Parathyroid adenoma (tissue), 2 donors: Measurements from ENCODE around the gene WDR4.

Experiments
- H2AFZ ChIP-seq: fragments of 300-600 bp; sonication (generic); one replicate; pipeline ENCODE4 v1.7.0; 2017; ENCODE audit warnings: antibody characterized with exemption, mild to moderate bottlenecking
- H3K27ac ChIP-seq: fragments of 300-600 bp; sonication (generic); one replicate; pipeline ENCODE4 v1.7.0; 2017
- H3K27me3 ChIP-seq: fragments of 300-600 bp; sonication (generic); one replicate; pipeline ENCODE4 v1.7.0; 2017; ENCODE audit warnings: low read length; ENCODE audit not compliant: control insufficient read depth, insufficient read depth
- H3K36me3 ChIP-seq: fragments of 300-600 bp; sonication (generic); one replicate; pipeline ENCODE4 v1.7.0; 2017; ENCODE audit warnings: low read length; ENCODE audit not compliant: control insufficient read depth, insufficient read depth
- H3K4me1 ChIP-seq: fragments of 300-600 bp; sonication (generic); one replicate; pipeline ENCODE4 v1.7.0; 2017; ENCODE audit warnings: control low read depth
- H3K4me2 ChIP-seq: fragments of 300-600 bp; sonication (generic); one replicate; pipeline ENCODE4 v1.7.0; 2017; ENCODE audit warnings: low read length
- H3K4me3 ChIP-seq: fragments of 300-600 bp; sonication (generic); one replicate; pipeline ENCODE4 v1.7.0; 2017; ENCODE audit warnings: low read depth, low read length
- H3K79me2 ChIP-seq: fragments of 300-600 bp; sonication (generic); one replicate; pipeline ENCODE4 v1.7.0; 2017; ENCODE audit warnings: control low read depth
- H3K9ac ChIP-seq: fragments of 300-600 bp; sonication (generic); one replicate; pipeline ENCODE4 v1.7.0; 2017; ENCODE audit warnings: mild to moderate bottlenecking
- H3K9me3 ChIP-seq: fragments of 300-600 bp; sonication (generic); one replicate; pipeline ENCODE4 v1.7.0; 2017; ENCODE audit warnings: low read length; ENCODE audit not compliant: control insufficient read depth
- TF ChIP-seq, protein P1 (sequence below): fragments of 300-600 bp; sonication (generic); IDR thresholded peaks from one replicate; pipeline ENCODE4 v1.7.0; 2017; ENCODE audit warnings: antibody characterized with exemption, mild to moderate bottlenecking
- donor health status: primary hyperparathyroidism.

The WDR4 gene

GRCh38 chr21:42836767-42837301, 42.5 kb downstream of the WDR4 start:
- no peaks in the 10 kb centered on the region for H3K79me2 ChIP-seq
- H2AFZ ChIP-seq, result no peak overlapping the region

GRCh38 chr21:42836402-42836666, 43.0 kb downstream of the WDR4 start:
- H3K9me3 ChIP-seq, result no peaks in the 10 kb centered on the region
- H3K4me2 ChIP-seq, result no peak overlapping the region
- no peaks in the 10 kb centered on the region for H3K4me1 ChIP-seq
- H3K27me3 ChIP-seq, result no peaks in the 10 kb centered on the region
- no peaks in the 10 kb centered on the region for H3K79me2 ChIP-seq
- no peaks in the 10 kb centered on the region for H3K36me3 ChIP-seq
- H3K9ac ChIP-seq, result no peak overlapping the region
- TF ChIP-seq, protein P1, sequence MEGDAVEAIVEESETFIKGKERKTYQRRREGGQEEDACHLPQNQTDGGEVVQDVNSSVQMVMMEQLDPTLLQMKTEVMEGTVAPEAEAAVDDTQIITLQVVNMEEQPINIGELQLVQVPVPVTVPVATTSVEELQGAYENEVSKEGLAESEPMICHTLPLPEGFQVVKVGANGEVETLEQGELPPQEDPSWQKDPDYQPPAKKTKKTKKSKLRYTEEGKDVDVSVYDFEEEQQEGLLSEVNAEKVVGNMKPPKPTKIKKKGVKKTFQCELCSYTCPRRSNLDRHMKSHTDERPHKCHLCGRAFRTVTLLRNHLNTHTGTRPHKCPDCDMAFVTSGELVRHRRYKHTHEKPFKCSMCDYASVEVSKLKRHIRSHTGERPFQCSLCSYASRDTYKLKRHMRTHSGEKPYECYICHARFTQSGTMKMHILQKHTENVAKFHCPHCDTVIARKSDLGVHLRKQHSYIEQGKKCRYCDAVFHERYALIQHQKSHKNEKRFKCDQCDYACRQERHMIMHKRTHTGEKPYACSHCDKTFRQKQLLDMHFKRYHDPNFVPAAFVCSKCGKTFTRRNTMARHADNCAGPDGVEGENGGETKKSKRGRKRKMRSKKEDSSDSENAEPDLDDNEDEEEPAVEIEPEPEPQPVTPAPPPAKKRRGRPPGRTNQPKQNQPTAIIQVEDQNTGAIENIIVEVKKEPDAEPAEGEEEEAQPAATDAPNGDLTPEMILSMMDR, result no peak
- no peak overlapping the region for H3K27ac ChIP-seq
- H2AFZ ChIP-seq, result no peak overlapping the region
- no peak overlapping the region for H3K4me3 ChIP-seq

More at GRCh38 chr21:42836767-42837301, 42.5 kb downstream of the WDR4 start:
- no peaks in the 10 kb centered on the region for H3K4me1 ChIP-seq
- no peaks in the 10 kb centered on the region for H3K36me3 ChIP-seq
- H3K9me3 ChIP-seq, result no peaks in the 10 kb centered on the region
- H3K4me2 ChIP-seq, result no peak overlapping the region
- no peaks in the 10 kb centered on the region for H3K27me3 ChIP-seq
- no peak overlapping the region for H3K27ac ChIP-seq
- H3K9ac ChIP-seq, result no peak overlapping the region
- H3K4me3 ChIP-seq, result no peak overlapping the region
- TF ChIP-seq, protein P1, result no peak

DNA sequence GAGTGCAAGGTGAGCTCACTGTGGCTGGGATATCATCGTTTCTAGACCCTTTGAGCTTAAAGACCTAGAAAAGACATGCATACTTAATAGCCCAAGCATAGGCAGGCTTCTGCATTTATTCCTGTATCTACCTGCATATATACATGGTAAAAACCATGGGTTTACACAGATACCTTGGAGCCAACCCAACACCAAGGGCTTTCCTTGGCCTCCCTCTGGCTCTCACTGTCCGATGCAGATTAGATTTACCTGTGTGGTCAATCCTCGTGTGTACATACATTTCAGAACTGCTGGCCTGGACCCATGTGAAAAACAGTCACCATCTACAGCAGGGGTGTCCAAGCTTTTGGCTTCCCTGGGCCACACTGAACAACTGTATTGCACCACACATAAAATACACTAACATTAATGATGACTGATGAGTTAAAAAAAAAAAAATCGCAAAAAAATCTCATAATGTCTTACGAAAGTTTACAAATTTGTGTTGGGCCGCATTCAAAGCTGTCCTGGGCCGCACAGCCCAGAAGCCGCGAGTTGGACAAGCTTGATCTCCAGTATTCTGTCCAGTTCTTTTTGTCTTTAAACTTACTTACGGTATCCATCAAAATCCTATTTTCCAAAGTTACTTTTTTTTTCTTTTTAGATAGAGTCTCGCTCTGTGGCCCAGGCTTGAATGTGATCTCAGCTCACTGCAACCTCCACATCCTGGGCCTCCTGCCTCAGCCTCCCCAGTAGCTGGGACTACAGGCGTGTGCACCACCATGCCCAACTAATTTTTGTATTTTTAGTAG, 43.5 kb downstream of the WDR4 start:
- TF ChIP-seq, protein P1, result no peak
- no peak overlapping the region for H2AFZ ChIP-seq
- H3K27me3 ChIP-seq, result no peaks in the 10 kb centered on the region
- no peak overlapping the region for H3K9ac ChIP-seq
- H3K4me1 ChIP-seq, result no peaks in the 10 kb centered on the region
- H3K27ac ChIP-seq, result no peak overlapping the region
- no peak overlapping the region for H3K4me3 ChIP-seq
- no peaks in the 10 kb centered on the region for H3K9me3 ChIP-seq
- no peaks in the 10 kb centered on the region for H3K36me3 ChIP-seq
- H3K79me2 ChIP-seq, result no peaks in the 10 kb centered on the region
- no peak overlapping the region for H3K4me2 ChIP-seq

DNA sequence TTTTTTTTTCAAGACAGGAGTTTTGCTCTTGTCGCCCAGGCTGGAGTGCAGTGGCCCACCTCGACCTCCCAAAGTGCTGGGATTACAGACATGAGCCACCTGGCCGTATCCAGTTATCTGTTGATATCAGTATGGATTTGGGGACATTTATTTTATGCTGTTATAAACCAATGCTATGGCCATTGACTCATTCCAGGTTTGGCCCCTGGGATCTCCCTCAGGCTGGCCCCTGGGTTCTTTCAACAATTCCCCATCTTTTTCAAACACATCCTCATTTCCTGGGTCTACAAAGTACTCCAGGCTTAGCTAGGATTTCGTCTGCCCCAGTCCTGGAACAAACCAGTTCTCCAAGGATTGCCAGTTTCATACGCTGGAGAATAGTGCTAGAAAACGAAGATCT, 44.1 kb downstream of the WDR4 start:
- no peak overlapping the region for H3K4me2 ChIP-seq
- no peak overlapping the region for H3K27ac ChIP-seq
- no peak overlapping the region for H2AFZ ChIP-seq
- TF ChIP-seq, protein P1, result no peak
- H3K27me3 ChIP-seq, result no peaks in the 10 kb centered on the region
- no peaks in the 10 kb centered on the region for H3K9me3 ChIP-seq
- H3K4me1 ChIP-seq, result no peaks in the 10 kb centered on the region
- no peaks in the 10 kb centered on the region for H3K79me2 ChIP-seq
- no peaks in the 10 kb centered on the region for H3K36me3 ChIP-seq
- H3K9ac ChIP-seq, result no peak overlapping the region
- H3K4me3 ChIP-seq, result no peak overlapping the region

DNA sequence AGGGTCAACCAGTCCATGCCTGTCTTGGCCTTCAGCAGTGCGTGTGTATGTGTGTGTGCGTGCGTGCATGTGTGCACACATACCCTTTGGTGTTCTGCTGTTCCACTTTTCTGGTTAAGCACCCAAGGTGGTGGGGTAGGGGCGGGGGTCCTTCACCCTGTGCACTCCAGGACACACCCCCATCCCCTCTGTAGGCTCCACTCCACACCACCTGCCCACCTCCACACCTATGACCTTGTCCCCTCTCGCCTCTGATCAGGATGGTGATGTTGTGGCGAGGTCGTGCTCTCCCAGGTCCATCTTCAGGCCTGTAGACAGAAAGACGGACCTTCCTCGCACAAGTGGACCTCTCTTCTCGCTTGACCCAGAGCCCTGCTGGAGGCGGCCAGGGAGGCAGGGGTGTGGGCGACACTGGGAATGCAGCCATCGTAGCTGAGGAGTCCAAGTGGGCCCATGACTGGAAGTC, 44.6 kb downstream of the WDR4 start:
- Histone ChIP-seq H3K9me3 (no peaks in the 10 kb centered on the region), H3K4me2 (no peak overlapping the region), H3K27ac (no peak overlapping the region), H3K27me3 (no peaks in the 10 kb centered on the region), H3K9ac (no peak overlapping the region), H2AFZ (no peak overlapping the region), H3K36me3 (no peaks in the 10 kb centered on the region), H3K79me2 (no peaks in the 10 kb centered on the region), H3K4me3 (no peak overlapping the region), H3K4me1 (no peaks in the 10 kb centered on the region)
- TF ChIP-seq, protein P1, result no peak
